ENCODE measurements around the gene SLC35F1.
A peak's percentile ranks its signal among the peaks of the same experiment; 100 is the strongest.

The SLC35F1 gene

DNA sequence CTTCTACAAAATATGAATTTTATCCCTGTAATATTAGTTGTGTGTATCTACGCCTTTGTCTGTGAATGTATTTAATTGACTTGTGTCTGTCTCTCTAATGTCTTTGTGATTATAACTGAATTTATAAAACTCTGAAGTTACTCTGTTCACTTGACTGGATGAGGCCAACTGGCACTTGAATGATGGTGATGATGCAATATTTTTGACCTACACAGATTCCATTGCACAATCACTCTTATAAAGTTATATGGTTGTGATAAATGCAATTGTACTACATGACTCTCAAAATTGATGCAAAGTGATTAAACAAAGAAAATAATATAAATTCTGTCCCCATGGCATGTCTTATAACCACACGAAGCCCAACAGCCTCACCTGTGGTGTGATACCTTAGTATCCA is 353.8 kb downstream of the SLC35F1 start:
- Histone ChIP-seq H3K4me3 (ENCODE audit: low read depth, low read length) (no peak overlapping the region), H3K36me3 (no peaks in the 10 kb centered on the region), H3K9me3 (ENCODE audit: severe bottlenecking) (no peaks in the 10 kb centered on the region), H3K27ac (no peak overlapping the region), H3K27me3 (ENCODE audit: insufficient read depth, low read depth, severe bottlenecking) (no peaks in the 10 kb centered on the region)
- DNase-seq, result no peak
- TF ChIP-seq, protein P1, sequence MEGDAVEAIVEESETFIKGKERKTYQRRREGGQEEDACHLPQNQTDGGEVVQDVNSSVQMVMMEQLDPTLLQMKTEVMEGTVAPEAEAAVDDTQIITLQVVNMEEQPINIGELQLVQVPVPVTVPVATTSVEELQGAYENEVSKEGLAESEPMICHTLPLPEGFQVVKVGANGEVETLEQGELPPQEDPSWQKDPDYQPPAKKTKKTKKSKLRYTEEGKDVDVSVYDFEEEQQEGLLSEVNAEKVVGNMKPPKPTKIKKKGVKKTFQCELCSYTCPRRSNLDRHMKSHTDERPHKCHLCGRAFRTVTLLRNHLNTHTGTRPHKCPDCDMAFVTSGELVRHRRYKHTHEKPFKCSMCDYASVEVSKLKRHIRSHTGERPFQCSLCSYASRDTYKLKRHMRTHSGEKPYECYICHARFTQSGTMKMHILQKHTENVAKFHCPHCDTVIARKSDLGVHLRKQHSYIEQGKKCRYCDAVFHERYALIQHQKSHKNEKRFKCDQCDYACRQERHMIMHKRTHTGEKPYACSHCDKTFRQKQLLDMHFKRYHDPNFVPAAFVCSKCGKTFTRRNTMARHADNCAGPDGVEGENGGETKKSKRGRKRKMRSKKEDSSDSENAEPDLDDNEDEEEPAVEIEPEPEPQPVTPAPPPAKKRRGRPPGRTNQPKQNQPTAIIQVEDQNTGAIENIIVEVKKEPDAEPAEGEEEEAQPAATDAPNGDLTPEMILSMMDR (IDR thresholded peaks at IDR 0.05; ENCODE audit: low read depth, low read length), result no peak

GRCh38 chr6:118263921-118264486 is 356.9 kb downstream of the SLC35F1 start:
- Histone ChIP-seq H3K27ac (no peak overlapping the region), H3K27me3 (ENCODE audit: insufficient read depth, low read depth, severe bottlenecking) (no peaks in the 10 kb centered on the region), H3K36me3 (no peaks in the 10 kb centered on the region), H3K4me3 (ENCODE audit: low read depth, low read length) (no peak overlapping the region), H3K9me3 (ENCODE audit: severe bottlenecking) (no peaks in the 10 kb centered on the region)
- TF ChIP-seq, protein P1 (IDR thresholded peaks at IDR 0.05; ENCODE audit: low read depth, low read length), result peak; percentile 57
- peak; percentile 36 for DNase-seq

DNA sequence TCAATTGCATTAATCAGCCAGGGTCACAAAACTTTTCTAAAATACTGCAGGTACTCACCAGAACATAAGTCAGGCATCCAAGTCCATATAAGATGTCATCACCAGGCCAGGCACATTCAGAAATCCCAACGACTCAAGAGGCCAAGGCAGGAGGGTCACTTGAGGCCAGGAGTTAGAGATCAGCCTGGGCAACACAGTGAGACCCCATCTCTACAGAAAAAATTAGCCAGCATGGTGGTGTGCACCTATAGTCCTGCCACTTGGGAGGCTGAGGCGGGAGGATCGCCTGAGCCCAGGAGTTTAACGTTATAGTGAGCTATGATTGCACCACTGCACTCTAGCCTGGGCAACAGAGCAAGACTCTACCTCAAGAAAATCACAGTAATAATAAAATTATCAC is 362.6 kb downstream of the SLC35F1 start:
- DNase-seq, result no peak
- no peak overlapping the region for H3K4me3 ChIP-seq (ENCODE audit: low read depth, low read length)
- H3K27ac ChIP-seq, result no peak overlapping the region
- H3K9me3 ChIP-seq (ENCODE audit: severe bottlenecking), result no peaks in the 10 kb centered on the region
- TF ChIP-seq, protein P1 (IDR thresholded peaks at IDR 0.05; ENCODE audit: low read depth, low read length), result no peak
- no peaks in the 10 kb centered on the region for H3K36me3 ChIP-seq
- H3K27me3 ChIP-seq (ENCODE audit: insufficient read depth, low read depth, severe bottlenecking), result no peaks in the 10 kb centered on the region

- TF ChIP-seq, protein P1 (IDR thresholded peaks at IDR 0.05; ENCODE audit: low read depth, low read length), result no peak
- no peaks in the 10 kb centered on the region for H3K27me3 ChIP-seq (ENCODE audit: insufficient read depth, low read depth, severe bottlenecking)
- H3K27ac ChIP-seq, result no peak overlapping the region
These were observed 370.6 kb downstream of the SLC35F1 start for GRCh38 chr6:118277631-118278030.

DNA sequence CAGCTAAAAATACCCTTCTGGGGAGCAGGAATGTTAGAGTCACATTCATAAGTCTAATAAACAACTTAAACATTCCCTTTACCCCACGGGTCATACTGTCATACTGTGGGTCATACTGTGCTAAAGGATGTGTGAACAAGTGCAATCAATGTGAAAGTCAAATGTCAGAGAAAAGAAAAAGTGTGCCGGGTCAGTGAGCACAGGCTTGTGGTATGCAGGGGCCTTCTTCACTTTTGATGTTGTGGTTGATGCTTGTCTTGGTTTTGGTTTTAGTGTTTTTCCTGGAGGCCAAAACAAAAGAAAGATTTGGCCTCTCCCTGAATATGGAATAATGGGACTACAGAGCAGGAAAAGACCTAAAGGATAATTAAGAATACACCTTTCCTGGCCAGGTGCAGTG is 373.1 kb downstream of the SLC35F1 start:
- DNase-seq, result no peak
- Histone ChIP-seq H3K27me3 (ENCODE audit: insufficient read depth, low read depth, severe bottlenecking) (no peaks in the 10 kb centered on the region), H3K36me3 (no peaks in the 10 kb centered on the region), H3K27ac (no peak overlapping the region), H3K9me3 (ENCODE audit: severe bottlenecking) (no peaks in the 10 kb centered on the region), H3K4me3 (ENCODE audit: low read depth, low read length) (no peak overlapping the region)
- TF ChIP-seq, protein P1 (IDR thresholded peaks at IDR 0.05; ENCODE audit: low read depth, low read length), result no peak

More at GRCh38 chr6:118277631-118278030, 370.6 kb downstream of the SLC35F1 start:
- Histone ChIP-seq H3K4me3 (ENCODE audit: low read depth, low read length) (no peak overlapping the region), H3K36me3 (no peaks in the 10 kb centered on the region), H3K9me3 (ENCODE audit: severe bottlenecking) (no peaks in the 10 kb centered on the region)
- DNase-seq, result no peak

DNA sequence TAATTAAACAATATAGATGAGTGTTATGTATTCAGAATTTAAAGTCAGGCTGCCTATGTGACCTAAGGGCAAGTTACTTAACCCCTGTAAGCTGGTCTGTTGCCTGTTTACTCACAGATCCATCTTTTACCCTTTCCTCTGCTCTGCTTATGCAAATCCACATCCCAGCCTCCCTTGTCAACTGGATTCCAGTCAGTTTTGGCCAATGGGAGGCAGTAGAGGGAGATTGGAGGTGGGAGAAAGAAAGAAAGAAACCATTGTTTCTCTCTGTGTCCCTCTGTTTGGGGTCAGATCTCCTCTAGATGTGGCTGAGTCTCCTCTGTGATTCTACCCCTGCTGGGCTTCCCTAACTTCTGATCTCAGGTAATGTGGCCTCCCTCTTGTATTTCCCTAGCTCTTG is 374.2 kb downstream of the SLC35F1 start:
- no peak for DNase-seq
- TF ChIP-seq, protein P1 (IDR thresholded peaks at IDR 0.05; ENCODE audit: low read depth, low read length), result no peak

More for the DNA sequence above, 374.2 kb downstream of the SLC35F1 start:
- H3K9me3 ChIP-seq (ENCODE audit: severe bottlenecking), result no peaks in the 10 kb centered on the region
- no peak overlapping the region for H3K4me3 ChIP-seq (ENCODE audit: low read depth, low read length)
- H3K27ac ChIP-seq, result no peak overlapping the region
- no peaks in the 10 kb centered on the region for H3K36me3 ChIP-seq
- no peaks in the 10 kb centered on the region for H3K27me3 ChIP-seq (ENCODE audit: insufficient read depth, low read depth, severe bottlenecking)

All from WERI-Rb-1 (cell line).